AG09309 (cell line): Measurements from ENCODE around the gene PRRT1.

Source experiments
- DNase-seq: peaks from one replicate; pipeline ENCODE4 v3.0.0-alpha.2; 2010; ENCODE audit warnings: low read depth
- H3K4me3 ChIP-seq: 2 replicates; pipeline ENCODE4 v1.5.1; 2011; ENCODE audit warnings: mild to moderate bottlenecking, low read depth, low read length, moderate library complexity; ENCODE audit not compliant: control insufficient read depth
- CTCF ChIP-seq: IDR thresholded peaks from 2 replicates; pipeline ENCODE4 v1.5.1; 2011; ENCODE audit warnings: mild to moderate bottlenecking, low read depth, low read length, inconsistent platforms; ENCODE audit not compliant: insufficient read depth, control insufficient read depth; ENCODE audit errors: missing control alignments

Gene PRRT1

GRCh38 chr6:32177183-32177787 lies 25.5 kb upstream of the PRRT1 start:
- peak overlapping the region; percentile 100 for H3K4me3 ChIP-seq
- no peak for DNase-seq
- TF ChIP-seq CTCF = no peak

- DNase-seq = no peak
- no peak for TF ChIP-seq CTCF
- H3K4me3 ChIP-seq = peak overlapping the region; percentile 100
These were observed 24.9 kb upstream of the PRRT1 start for GRCh38 chr6:32176476-32177182.

GRCh38 chr6:32175711-32176475 lies 24.2 kb upstream of the PRRT1 start, which contains the start of gene AGPAT1:
Gene AGPAT1, minus strand, starts transcription at chr6:32176084. Its CDS starts 4,588 bp downstream, at chr6:32171496.
- DNase-seq = peak; percentile 93
- no peak for TF ChIP-seq CTCF

GRCh38 chr6:32175322-32175710 lies 23.6 kb upstream of the PRRT1 start:
- H3K4me3 ChIP-seq = peak overlapping the region; percentile 100
- no peak for DNase-seq
- TF ChIP-seq CTCF = no peak

More at GRCh38 chr6:32175711-32176475, 24.2 kb upstream of the PRRT1 start, which contains the start of gene AGPAT1:
- H3K4me3 ChIP-seq = peak within 1 kb of the TSS; percentile 100

- TF ChIP-seq CTCF = no peak
- no peak overlapping the region for H3K4me3 ChIP-seq
- DNase-seq = no peak
These were observed 22.7 kb upstream of the PRRT1 start for GRCh38 chr6:32174416-32174815.

- TF ChIP-seq CTCF = no peak
- DNase-seq = no peak
- H3K4me3 ChIP-seq = no peak overlapping the region
These were observed 21.4 kb upstream of the PRRT1 start for GRCh38 chr6:32173051-32173727.
